ENCODE data around the gene RAB20. TPM values are rescaled to one million over a fixed set of nuclear protein-coding genes. Genes with fewer than 3 reads are reported as not detected.

RAB20 gene
- total and polyA plus RNA-seq, 7 experiments from 2014 or later = 1.3 to 13.6 (median 4.0) TPM

DNA sequence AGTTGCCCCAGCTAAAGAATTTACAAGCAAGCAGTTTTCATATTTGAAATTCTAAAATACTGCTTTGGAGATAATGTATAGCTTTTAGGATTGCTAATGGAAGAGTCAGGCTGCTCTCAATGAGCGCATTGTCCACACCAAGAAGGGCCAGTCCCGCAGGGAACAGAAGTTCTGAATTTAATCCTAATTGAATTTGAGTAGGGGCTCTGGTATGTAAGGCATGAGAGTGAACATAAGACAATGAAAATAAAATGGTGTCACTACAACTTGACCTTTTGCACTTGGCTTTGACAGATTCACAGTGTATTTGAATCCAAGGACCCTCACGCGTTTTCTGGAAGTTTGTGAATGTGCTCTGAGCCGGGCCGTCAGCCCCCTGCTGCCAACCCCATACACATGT is 32.6 kb downstream of the RAB20 start:
- no peak overlapping the region for H3K4me3 ChIP-seq (ENCODE audit: low read length)

DNA sequence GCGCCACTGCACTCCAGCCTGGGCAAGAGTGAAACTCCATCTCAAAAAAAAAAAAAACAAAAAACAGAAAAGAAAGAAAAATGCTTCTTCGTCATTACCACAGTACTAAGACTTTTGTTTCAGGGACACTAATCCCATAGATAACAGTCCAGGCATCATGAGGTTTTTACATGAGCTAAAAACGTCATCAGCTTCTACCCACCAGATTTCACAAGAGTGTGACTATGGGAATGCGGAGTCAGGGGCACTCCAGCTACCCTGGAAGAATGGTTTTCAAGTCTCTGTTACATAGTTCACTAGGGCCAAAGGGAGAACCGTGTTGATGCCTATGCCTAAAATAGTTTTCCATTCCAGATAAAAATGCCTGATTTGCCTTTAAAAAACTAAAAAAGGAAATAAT is 33.2 kb downstream of the RAB20 start:
- Mint-ChIP-seq H3K36me3 (peaks cover 0 to 4% (median 0%) of the 10 kb centered on the region in 5 donors), H3K9me3 (peaks cover 0 to 3% (median 0%) of the 10 kb centered on the region in 11 donors), H3K4me3 (no peak overlapping the region), H3K4me1 (peaks cover 15 to 33% (median 29%) of the 10 kb centered on the region in 7 donors), H3K27me3 (peaks cover 0 to 2% (median 0%) of the 10 kb centered on the region in 5 donors), H3K27ac (no peak overlapping the region)
- DNase-seq (no peak), ATAC-seq (peak; percentile 64)
- ChIA-PET CTCF (no interaction called here), POLR2A (no interaction called here)
- Histone ChIP-seq H3K27me3 (ENCODE audit: control insufficient read depth in 2 of 2, insufficient read depth in 2 of 2, low read length in 2 of 2) (no peaks in the 10 kb centered on the region), H3K4me3 (ENCODE audit: low read length) (no peak overlapping the region), H3K9me3 (ENCODE audit: control insufficient read depth in 2 of 3, low read length in 3 of 3) (no peaks in the 10 kb centered on the region), H3K4me1 (ENCODE audit: control insufficient read depth in 2 of 2, insufficient read depth in 2 of 2, low read length in 2 of 2) (peaks cover 9 to 22% of the 10 kb centered on the region in 2 donors), H3K27ac (ENCODE audit: low read depth, low read length) (no peak overlapping the region), H3K36me3 (ENCODE audit: control insufficient read depth in 2 of 3, insufficient read depth in 3 of 3, low read length in 3 of 3) (no peaks in the 10 kb centered on the region)
- intact Hi-C loops (cut with micrococcal nuclease) = loop anchor here in 1 of 2 donors (5.0 kb wide), 1 partner anchor 34 kb away; the partner anchor contains the start of gene RAB20

More for the DNA sequence above, 32.6 kb downstream of the RAB20 start:
- Histone ChIP-seq H3K27me3 (ENCODE audit: control insufficient read depth in 2 of 2, insufficient read depth in 2 of 2, low read length in 2 of 2) (no peaks in the 10 kb centered on the region), H3K4me1 (ENCODE audit: control insufficient read depth in 2 of 2, insufficient read depth in 2 of 2, low read length in 2 of 2) (peaks cover 9 to 22% of the 10 kb centered on the region in 2 donors), H3K36me3 (ENCODE audit: control insufficient read depth in 2 of 3, insufficient read depth in 3 of 3, low read length in 3 of 3) (no peaks in the 10 kb centered on the region), H3K9me3 (ENCODE audit: control insufficient read depth in 2 of 3, low read length in 3 of 3) (no peaks in the 10 kb centered on the region), H3K27ac (ENCODE audit: low read depth, low read length) (no peak overlapping the region)
- DNase-seq (no peak), ATAC-seq (no peak)
- POLR2A ChIA-PET = no interaction called here
- no peak overlapping the region for H3K4me3 Mint-ChIP-seq
- intact Hi-C loops (cut with micrococcal nuclease) = loop anchor here in 1 of 2 donors (5.0 kb wide), 1 partner anchor 33 kb away; the partner anchor contains the start of gene RAB20
- peaks cover 0 to 3% (median 0%) of the 10 kb centered on the region in 11 donors for H3K9me3 Mint-ChIP-seq
- peaks cover 0 to 4% (median 0%) of the 10 kb centered on the region in 5 donors for H3K36me3 Mint-ChIP-seq
- no peak overlapping the region for H3K27ac Mint-ChIP-seq
- H3K4me1 Mint-ChIP-seq = peaks cover 15 to 32% (median 29%) of the 10 kb centered on the region in 7 donors
- peaks cover 0 to 2% (median 0%) of the 10 kb centered on the region in 5 donors for H3K27me3 Mint-ChIP-seq
- CTCF ChIA-PET = no interaction called here

DNA sequence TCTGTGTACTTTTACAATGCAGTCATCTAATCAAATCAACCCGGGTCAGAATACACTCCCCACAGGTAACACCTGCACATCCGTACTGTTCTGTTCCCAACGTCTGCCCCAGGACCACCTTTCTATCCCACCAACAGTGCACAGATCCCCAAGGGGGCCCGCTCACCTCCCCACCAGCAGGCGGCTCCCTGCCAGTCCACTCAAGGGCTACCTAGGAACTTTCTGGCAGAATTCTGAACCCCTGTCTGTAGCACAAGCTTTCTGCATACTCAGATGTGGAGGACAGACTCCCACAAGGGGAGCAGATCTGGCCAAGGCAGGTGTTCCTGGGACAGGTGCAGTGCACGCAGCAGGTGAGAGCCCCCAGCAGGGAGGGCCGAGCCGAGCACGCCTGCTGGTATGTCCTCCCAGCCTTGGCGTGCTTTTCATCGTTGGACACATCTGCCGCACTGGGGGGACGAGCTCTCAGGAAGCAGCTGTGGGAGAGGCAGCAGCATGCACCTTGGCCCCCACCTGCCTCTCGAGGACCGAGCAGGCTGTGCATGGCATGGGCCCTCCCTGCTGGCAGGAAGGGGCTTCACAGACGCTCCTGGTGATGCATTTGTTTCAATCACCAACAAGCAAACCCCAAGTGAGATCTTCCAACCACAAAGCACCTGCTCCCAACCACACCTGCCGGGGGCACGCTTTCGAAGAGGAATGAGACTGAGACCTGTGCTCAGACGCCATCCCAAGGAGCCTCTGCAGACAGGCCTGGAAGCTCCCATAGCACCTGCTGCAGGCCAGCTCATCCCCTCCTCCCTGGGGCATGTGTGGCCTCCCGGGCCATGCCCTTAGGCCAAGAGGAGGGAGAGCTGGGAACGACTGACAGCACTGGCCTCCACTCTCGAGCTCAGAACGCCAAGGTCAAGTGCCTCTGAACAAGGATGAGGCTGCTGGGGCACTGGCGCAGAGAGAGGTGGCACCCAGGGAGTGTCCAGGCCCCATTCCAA is 35.9 kb downstream of the RAB20 start:
- ChIA-PET CTCF (interaction anchor here (1.3 kb wide), 1 partner anchor 70 kb away, joined by 6 read pairs; no protein-coding TSS in a partner anchor), POLR2A (no interaction called here)
- Histone ChIP-seq H3K27ac (ENCODE audit: low read depth, low read length) (no peak overlapping the region), H3K9me3 (ENCODE audit: control insufficient read depth in 2 of 3, low read length in 3 of 3) (no peaks in the 10 kb centered on the region), H3K27me3 (ENCODE audit: control insufficient read depth in 2 of 2, insufficient read depth in 2 of 2, low read length in 2 of 2) (no peaks in the 10 kb centered on the region), H3K4me1 (ENCODE audit: control insufficient read depth in 2 of 2, insufficient read depth in 2 of 2, low read length in 2 of 2) (peaks cover 9 to 22% of the 10 kb centered on the region in 2 donors), H3K36me3 (ENCODE audit: control insufficient read depth in 2 of 3, insufficient read depth in 3 of 3, low read length in 3 of 3) (no peaks in the 10 kb centered on the region), H3K4me3 (ENCODE audit: low read length) (no peak overlapping the region)
- peaks cover 0 to 2% (median 0%) of the 10 kb centered on the region in 5 donors for H3K27me3 Mint-ChIP-seq
- peaks cover 0 to 1% (median 0%) of the 10 kb centered on the region in 11 donors for H3K9me3 Mint-ChIP-seq
- H3K27ac Mint-ChIP-seq = peak overlapping the region in 4 of 9 donors; percentile 54 to 89 (median 66)
- peaks cover 15 to 39% (median 31%) of the 10 kb centered on the region in 7 donors for H3K4me1 Mint-ChIP-seq
- DNase-seq = peak in 6 of 9 donors; percentile 12 to 36 (median 25)
- H3K36me3 Mint-ChIP-seq = peaks cover 0 to 6% (median 6%) of the 10 kb centered on the region in 5 donors
- intact Hi-C loops (cut with micrococcal nuclease) = loop anchor here in 1 of 2 donors (5.0 kb wide), 1 partner anchor 37 kb away; the partner anchor contains the start of gene RAB20
- ATAC-seq = no peak
- H3K4me3 Mint-ChIP-seq = peak overlapping the region in 7 of 10 donors; percentile 37 to 77 (median 71)

DNA sequence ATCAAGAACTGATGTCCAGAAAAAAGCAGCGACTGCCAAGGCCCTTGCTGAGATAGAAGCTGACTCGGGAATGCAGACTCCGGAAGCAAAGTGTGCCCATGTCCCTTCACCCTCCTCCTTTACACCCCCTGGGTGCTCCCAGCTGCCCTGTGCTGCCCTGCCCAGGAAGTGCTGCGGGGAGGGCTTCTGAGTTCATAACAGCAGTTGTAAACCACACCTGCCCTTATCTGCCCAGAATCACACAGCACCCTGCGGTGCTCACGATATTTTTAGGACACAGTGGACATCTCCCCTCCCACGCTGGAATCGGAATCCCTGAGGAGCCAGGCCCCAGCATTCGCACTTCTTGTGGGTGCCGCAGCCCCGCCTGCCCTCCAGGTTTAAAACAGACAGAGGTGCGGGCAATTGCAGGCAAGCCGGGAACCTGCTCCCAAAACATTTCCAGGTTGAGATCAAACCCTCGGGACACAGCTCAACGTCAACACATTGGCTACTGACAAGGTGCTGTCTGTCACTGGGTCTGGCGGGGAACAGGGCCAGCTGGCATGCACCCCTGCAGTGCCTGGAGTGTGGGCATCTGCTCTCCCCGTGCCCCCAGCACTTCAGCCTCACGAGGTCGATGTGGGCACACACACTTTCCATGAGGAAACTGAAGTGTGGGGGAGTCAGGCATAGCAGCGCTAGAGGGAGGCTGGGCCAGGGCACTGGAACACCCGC is 36.8 kb downstream of the RAB20 start:
- peak overlapping the region in 8 of 10 donors; percentile 54 to 77 (median 70) for H3K4me3 Mint-ChIP-seq
- H3K27me3 ChIP-seq (ENCODE audit: control insufficient read depth in 2 of 2, insufficient read depth in 2 of 2, low read length in 2 of 2) = no peaks in the 10 kb centered on the region
- H3K9me3 ChIP-seq (ENCODE audit: control insufficient read depth in 2 of 3, low read length in 3 of 3) = no peaks in the 10 kb centered on the region
- H3K4me1 Mint-ChIP-seq = peaks cover 15 to 39% (median 31%) of the 10 kb centered on the region in 7 donors
- ChIA-PET POLR2A (no interaction called here), CTCF (no interaction called here)
- H3K27ac ChIP-seq (ENCODE audit: low read depth, low read length) = no peak overlapping the region
- ATAC-seq (peak; percentile 31), DNase-seq (peak in 3 of 9 donors; percentile 6 to 14 (median 14))
- no peak overlapping the region for H3K4me3 ChIP-seq (ENCODE audit: low read length)
- H3K27me3 Mint-ChIP-seq = peaks cover 0 to 2% (median 0%) of the 10 kb centered on the region in 5 donors
- H3K27ac Mint-ChIP-seq = peak overlapping the region in 5 of 9 donors; percentile 19 to 89 (median 63)
- H3K9me3 Mint-ChIP-seq = peaks cover 0 to 1% (median 0%) of the 10 kb centered on the region in 11 donors
- peaks cover 0 to 13% (median 6%) of the 10 kb centered on the region in 5 donors for H3K36me3 Mint-ChIP-seq
- H3K4me1 ChIP-seq (ENCODE audit: control insufficient read depth in 2 of 2, insufficient read depth in 2 of 2, low read length in 2 of 2) = peaks cover 9 to 22% of the 10 kb centered on the region in 2 donors
- intact Hi-C loops (cut with micrococcal nuclease) = loop anchor here in 1 of 2 donors (5.0 kb wide), 1 partner anchor 38 kb away; the partner anchor contains the start of gene RAB20
- no peaks in the 10 kb centered on the region for H3K36me3 ChIP-seq (ENCODE audit: control insufficient read depth in 2 of 3, insufficient read depth in 3 of 3, low read length in 3 of 3)

DNA sequence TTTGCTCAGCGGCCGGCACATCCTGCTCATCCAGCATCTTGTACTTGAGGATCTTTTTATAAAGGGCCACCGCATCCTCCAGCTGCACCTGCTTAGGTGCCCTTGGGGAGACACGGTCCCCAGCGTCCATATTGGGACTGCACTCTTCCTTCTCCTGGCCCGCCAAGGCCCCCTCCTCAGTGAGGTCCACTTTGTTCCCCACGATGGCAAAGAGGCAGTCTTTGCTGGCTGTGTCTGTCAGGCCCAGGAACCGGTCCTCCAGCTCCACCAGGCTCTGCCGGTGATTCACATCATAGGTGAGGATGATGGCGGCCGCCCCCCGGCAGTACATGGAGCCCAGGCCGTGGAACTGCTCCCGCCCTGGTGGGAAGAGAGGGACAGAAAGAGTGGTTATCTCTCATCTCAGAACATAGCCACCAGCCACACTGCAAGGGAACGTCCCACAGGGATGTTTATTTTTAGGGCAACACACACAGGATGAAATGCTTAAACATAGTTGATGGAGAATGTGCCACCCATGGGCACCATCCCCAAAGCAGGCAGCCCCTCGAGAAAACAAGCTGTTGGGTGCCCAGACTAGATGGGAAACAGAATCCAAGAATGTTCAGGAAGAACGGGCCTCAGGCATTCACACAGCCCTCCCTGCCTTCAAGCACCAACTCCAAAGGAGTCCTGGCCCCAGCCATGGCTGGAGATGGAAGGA is 37.5 kb downstream of the RAB20 start:
- peaks cover 0 to 2% (median 0%) of the 10 kb centered on the region in 5 donors for H3K27me3 Mint-ChIP-seq
- peaks cover 0 to 16% (median 6%) of the 10 kb centered on the region in 5 donors for H3K36me3 Mint-ChIP-seq
- ChIA-PET CTCF (no interaction called here), POLR2A (no interaction called here)
- peaks cover 9 to 22% of the 10 kb centered on the region in 2 donors for H3K4me1 ChIP-seq (ENCODE audit: control insufficient read depth in 2 of 2, insufficient read depth in 2 of 2, low read length in 2 of 2)
- H3K4me3 Mint-ChIP-seq = peak overlapping the region in 8 of 10 donors; percentile 54 to 77 (median 70)
- no peak overlapping the region for H3K4me3 ChIP-seq (ENCODE audit: low read length)
- H3K27me3 ChIP-seq (ENCODE audit: control insufficient read depth in 2 of 2, insufficient read depth in 2 of 2, low read length in 2 of 2) = no peaks in the 10 kb centered on the region
- intact Hi-C loops (cut with micrococcal nuclease) = no loop called here
- no peaks in the 10 kb centered on the region for H3K36me3 ChIP-seq (ENCODE audit: control insufficient read depth in 2 of 3, insufficient read depth in 3 of 3, low read length in 3 of 3)
- no peaks in the 10 kb centered on the region for H3K9me3 ChIP-seq (ENCODE audit: control insufficient read depth in 2 of 3, low read length in 3 of 3)
- no peaks in the 10 kb centered on the region for H3K9me3 Mint-ChIP-seq
- ATAC-seq (no peak), DNase-seq (no peak)
- peak overlapping the region in 3 of 9 donors; percentile 63 to 72 (median 65) for H3K27ac Mint-ChIP-seq
- no peak overlapping the region for H3K27ac ChIP-seq (ENCODE audit: low read depth, low read length)
- peaks cover 15 to 39% (median 31%) of the 10 kb centered on the region in 7 donors for H3K4me1 Mint-ChIP-seq

DNA sequence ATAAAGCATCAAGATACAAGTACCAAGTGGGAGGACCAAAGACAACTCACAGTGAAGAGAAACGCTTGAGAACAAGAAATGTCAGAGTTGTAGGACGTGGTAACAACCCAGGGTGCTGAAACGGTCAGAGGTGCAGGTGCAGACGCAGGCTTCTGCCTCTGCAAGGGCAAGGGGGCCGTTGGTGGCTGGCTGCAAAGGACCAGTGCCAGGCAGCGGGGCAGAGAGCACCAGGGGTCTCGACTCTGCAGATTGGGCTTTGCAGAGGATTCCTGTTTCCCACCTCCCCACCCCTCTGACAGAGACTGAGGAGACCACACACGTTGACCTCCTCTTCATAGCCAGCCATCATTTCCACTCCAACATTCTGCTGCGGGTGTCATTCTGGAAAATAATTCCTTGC is 38.3 kb downstream of the RAB20 start:
- no peaks in the 10 kb centered on the region for H3K9me3 Mint-ChIP-seq
- H3K36me3 Mint-ChIP-seq = peaks cover 0 to 15% (median 6%) of the 10 kb centered on the region in 5 donors
- POLR2A ChIA-PET = no interaction called here
- DNase-seq (no peak), ATAC-seq (no peak)
- Histone ChIP-seq H3K9me3 (ENCODE audit: control insufficient read depth in 2 of 3, low read length in 3 of 3) (no peaks in the 10 kb centered on the region), H3K27ac (ENCODE audit: low read depth, low read length) (no peak overlapping the region), H3K36me3 (ENCODE audit: control insufficient read depth in 2 of 3, insufficient read depth in 3 of 3, low read length in 3 of 3) (no peaks in the 10 kb centered on the region), H3K4me1 (ENCODE audit: control insufficient read depth in 2 of 2, insufficient read depth in 2 of 2, low read length in 2 of 2) (peaks cover 9 to 22% of the 10 kb centered on the region in 2 donors), H3K4me3 (ENCODE audit: low read length) (no peak overlapping the region), H3K27me3 (ENCODE audit: control insufficient read depth in 2 of 2, insufficient read depth in 2 of 2, low read length in 2 of 2) (no peaks in the 10 kb centered on the region)
- CTCF ChIA-PET = no interaction called here
- intact Hi-C loops (cut with micrococcal nuclease) = no loop called here
- H3K27me3 Mint-ChIP-seq = no peaks in the 10 kb centered on the region
- peak overlapping the region in 1 of 9 donors; percentile 6 for H3K27ac Mint-ChIP-seq
- H3K4me1 Mint-ChIP-seq = peaks cover 15 to 39% (median 28%) of the 10 kb centered on the region in 7 donors
- H3K4me3 Mint-ChIP-seq = no peak overlapping the region

All from naive thymus-derived CD4-positive, alpha-beta T cell (primary cell).